Measurements from ENCODE around the gene PSMC5. TPM values are rescaled to one million over a fixed set of nuclear protein-coding genes. Genes with fewer than 3 reads are reported as not detected.
A peak's percentile ranks its signal among the peaks of the same experiment; 100 is the strongest.

Gene PSMC5
- total RNA-seq, 2 experiments from 2014 or later: 155 to 157 TPM

GRCh38 chr17:63827801-63828221 lies 580 bp downstream of the PSMC5 start:
- DNase-seq: no peak
- Mint-ChIP-seq H3K4me3 (peak overlapping the region; percentile 100), H3K27me3 (no peaks in the 10 kb centered on the region), H3K9me3 (no peaks in the 10 kb centered on the region), H3K36me3 (ENCODE audit: low read depth) (peaks cover 86% of the 10 kb centered on the region), H3K4me1 (ENCODE audit: low read depth) (peaks cover 76% of the 10 kb centered on the region), H3K27ac (peak overlapping the region; percentile 100)
- intact Hi-C loops (cut with micrococcal nuclease): loop anchor here (5.0 kb wide), 1 partner anchor 51 kb away; no protein-coding TSS in a partner anchor
- CTCF ChIA-PET: interaction anchor here (0.7 to 2.9 kb wide), 11 partner anchors 9 to 131 kb away, joined by 3 to 22 read pairs (median 4); partner anchors contain the start of gene STRADA
- POLR2A ChIA-PET: interaction anchor here (0.9 to 11.6 kb wide), 7 partner anchors 9 to 129 kb away, joined by 3 to 188 read pairs (median 4); partner anchors contain the start of genes CCDC47, DDX42 and SMARCD2
- no peak for TF ChIP-seq CTCF (IDR thresholded peaks at IDR 0.05)
- no peak for ATAC-seq

GRCh38 chr17:63828936-63829335 lies 1.7 kb downstream of the PSMC5 start:
- POLR2A ChIA-PET: interaction anchor here (0.6 to 11.6 kb wide), 9 partner anchors 7 to 136 kb away, joined by 3 to 188 read pairs (median 4); partner anchors contain the start of genes CCDC47, DDX42 and SMARCD2
- Mint-ChIP-seq H3K27ac (peak overlapping the region; percentile 71), H3K4me3 (peak overlapping the region; percentile 100), H3K4me1 (ENCODE audit: low read depth) (peaks cover 68% of the 10 kb centered on the region), H3K9me3 (no peaks in the 10 kb centered on the region), H3K27me3 (no peaks in the 10 kb centered on the region), H3K36me3 (ENCODE audit: low read depth) (peaks cover 84% of the 10 kb centered on the region)
- ATAC-seq (no peak), DNase-seq (no peak)
- no peak for TF ChIP-seq CTCF (IDR thresholded peaks at IDR 0.05)
- intact Hi-C loops (cut with micrococcal nuclease): loop anchor here (5.0 kb wide), 1 partner anchor 52 kb away; no protein-coding TSS in a partner anchor
- CTCF ChIA-PET: interaction anchor here (1.0 to 2.9 kb wide), 10 partner anchors 8 to 131 kb away, joined by 3 to 22 read pairs (median 4); no protein-coding TSS in a partner anchor

- H3K4me3 Mint-ChIP-seq: no peak overlapping the region
- no peak for TF ChIP-seq CTCF (IDR thresholded peaks at IDR 0.05)
- H3K27me3 Mint-ChIP-seq: no peaks in the 10 kb centered on the region
- intact Hi-C loops (cut with micrococcal nuclease): loop anchor here (5.0 kb wide), 1 partner anchor 133 kb away; no protein-coding TSS in a partner anchor
- ChIA-PET CTCF (interaction anchor here (0.6 to 2.9 kb wide), 7 partner anchors 9 to 31 kb away, joined by 3 to 22 read pairs (median 3); partner anchors contain the start of gene SMARCD2), POLR2A (interaction anchor here (1.1 to 11.6 kb wide), 9 partner anchors 9 to 132 kb away, joined by 3 to 188 read pairs (median 6); partner anchors contain the start of genes CCDC47, DDX42 and SMARCD2)
- peaks cover 61% of the 10 kb centered on the region for H3K4me1 Mint-ChIP-seq (ENCODE audit: low read depth)
- DNase-seq (no peak), ATAC-seq (no peak)
- peak overlapping the region; percentile 71 for H3K27ac Mint-ChIP-seq
- H3K36me3 Mint-ChIP-seq (ENCODE audit: low read depth): peaks cover 84% of the 10 kb centered on the region
- H3K9me3 Mint-ChIP-seq: no peaks in the 10 kb centered on the region
These were observed 3.0 kb downstream of the PSMC5 start for GRCh38 chr17:63830278-63830677.

- Mint-ChIP-seq H3K4me3 (no peak overlapping the region), H3K27ac (peak overlapping the region; percentile 71)
- intact Hi-C loops (cut with micrococcal nuclease): loop anchor here (5.0 kb wide), 1 partner anchor 134 kb away; no protein-coding TSS in a partner anchor
These were observed 3.8 kb downstream of the PSMC5 start for GRCh38 chr17:63830904-63831491.

More at GRCh38 chr17:63830904-63831491, 3.8 kb downstream of the PSMC5 start:
- H3K27me3 Mint-ChIP-seq: no peaks in the 10 kb centered on the region
- ATAC-seq (no peak), DNase-seq (no peak)
- H3K4me1 Mint-ChIP-seq (ENCODE audit: low read depth): peaks cover 60% of the 10 kb centered on the region
- POLR2A ChIA-PET: interaction anchor here (0.8 to 11.6 kb wide), 9 partner anchors 9 to 133 kb away, joined by 3 to 188 read pairs (median 5); partner anchors contain the start of gene SMARCD2
- no peaks in the 10 kb centered on the region for H3K9me3 Mint-ChIP-seq
- TF ChIP-seq CTCF (IDR thresholded peaks at IDR 0.05): no peak
- H3K36me3 Mint-ChIP-seq (ENCODE audit: low read depth): peaks cover 83% of the 10 kb centered on the region
- CTCF ChIA-PET: interaction anchor here (0.9 to 1.2 kb wide), 5 partner anchors 9 to 30 kb away, joined by 3 to 4 read pairs (median 3); partner anchors contain the start of gene SMARCD2
